Medulla oblongata (tissue), 1 donor: ENCODE results near the gene DNASE1.
A peak's percentile ranks its signal among the peaks of the same experiment; 100 is the strongest.

ENCODE experiments used
- DNase-seq: peaks from one replicate; pipeline ENCODE4 v3.0.0-alpha.2; 2015; ENCODE audit errors: extremely low spot score

The DNASE1 gene

GRCh38 chr16:3662601-3663000 is 8.1 kb downstream of the DNASE1 start:
- no peak for DNase-seq

GRCh38 chr16:3664187-3664896 is 9.9 kb downstream of the DNASE1 start:
- no peak for DNase-seq

- no peak for DNase-seq
Observed at GRCh38 chr16:3665508-3665907, 11.0 kb downstream of the DNASE1 start.

- no peak for DNase-seq
Observed at GRCh38 chr16:3668626-3669025, 14.1 kb downstream of the DNASE1 start.

- no peak for DNase-seq
Observed at GRCh38 chr16:3669082-3669481, 14.6 kb downstream of the DNASE1 start.

- no peak for DNase-seq
Observed at GRCh38 chr16:3670711-3671110, 16.2 kb downstream of the DNASE1 start.

- no peak for DNase-seq
Observed at GRCh38 chr16:3671424-3671823, 16.9 kb downstream of the DNASE1 start.

GRCh38 chr16:3672571-3673041 is 18.1 kb downstream of the DNASE1 start:
- DNase-seq: no peak

GRCh38 chr16:3673201-3673600 is 18.7 kb downstream of the DNASE1 start:
- DNase-seq: no peak

GRCh38 chr16:3673676-3674377 is 19.3 kb downstream of the DNASE1 start:
- no peak for DNase-seq

GRCh38 chr16:3674513-3675295 is 20.2 kb downstream of the DNASE1 start:
- no peak for DNase-seq

GRCh38 chr16:3675601-3676130 is 21.2 kb downstream of the DNASE1 start:
- no peak for DNase-seq

GRCh38 chr16:3677994-3678393 is 23.5 kb downstream of the DNASE1 start:
- DNase-seq: no peak

GRCh38 chr16:3681206-3681605 is 26.7 kb downstream of the DNASE1 start:
- DNase-seq: peak; percentile 13

GRCh38 chr16:3687021-3687420 is 32.5 kb downstream of the DNASE1 start:
- DNase-seq: no peak

GRCh38 chr16:3687792-3688191 is 33.3 kb downstream of the DNASE1 start:
- DNase-seq: no peak

- no peak for DNase-seq
Observed at GRCh38 chr16:3689731-3690130, 35.2 kb downstream of the DNASE1 start.

- peak; percentile 94 for DNase-seq
Observed at GRCh38 chr16:3690470-3690928, 36.0 kb downstream of the DNASE1 start.

GRCh38 chr16:3690980-3691720 is 36.7 kb downstream of the DNASE1 start:
- DNase-seq: peak; percentile 3

- DNase-seq: no peak
Observed at GRCh38 chr16:3691761-3692160, 37.3 kb downstream of the DNASE1 start.

- DNase-seq: no peak
Observed at GRCh38 chr16:3694051-3694450, 39.6 kb downstream of the DNASE1 start.
